HG03378 (cell line): ENCODE data around the gene C1orf105.
"Not testable (repeated sequence)": the region's sequence is repeated elsewhere in the genome, so short reads cannot be mapped to it uniquely, and the experiment has no call there.

Experiments
- ATAC-seq: cut with Tn5 transposase; IDR thresholded peaks from one replicate; pipeline ENCODE4 v1.9.1; 2021; ENCODE audit warnings: mild to moderate bottlenecking, moderate library complexity; ENCODE audit not compliant: unreplicated experiment

C1orf105 gene

GRCh38 chr1:172423336-172423735 is 2.9 kb downstream of the C1orf105 start:
- no peak for ATAC-seq

- ATAC-seq, result no peak
Measured at GRCh38 chr1:172425339-172425738, 4.9 kb downstream of the C1orf105 start.

- ATAC-seq, result no peak
Measured at GRCh38 chr1:172427191-172427590, 6.7 kb downstream of the C1orf105 start.

- no peak for ATAC-seq
Measured at GRCh38 chr1:172429331-172430127, 9.0 kb downstream of the C1orf105 start.

GRCh38 chr1:172430128-172430454 is 9.6 kb downstream of the C1orf105 start:
- ATAC-seq, result no peak

- ATAC-seq, result no peak
Measured at GRCh38 chr1:172431204-172431603, 10.7 kb downstream of the C1orf105 start.

- no peak for ATAC-seq
Measured at GRCh38 chr1:172431721-172432192, 11.3 kb downstream of the C1orf105 start.

- ATAC-seq, result not testable (repeated sequence)
Measured at GRCh38 chr1:172437183-172437582, 16.7 kb downstream of the C1orf105 start.

- no peak for ATAC-seq
Measured at GRCh38 chr1:172442404-172442803, 21.9 kb downstream of the C1orf105 start.

- no peak for ATAC-seq
Measured at GRCh38 chr1:172442843-172443565, 22.5 kb downstream of the C1orf105 start.

GRCh38 chr1:172443666-172444453 is 23.4 kb downstream of the C1orf105 start, which contains the start of gene PIGC:
PIGC (minus strand) TSS chr1:172444069; CDS start chr1:172442622, 1,447 bp downstream.
- ATAC-seq, result peak; percentile 94

GRCh38 chr1:172446547-172446946 is 26.1 kb downstream of the C1orf105 start:
- ATAC-seq, result no peak

GRCh38 chr1:172447641-172448040 is 27.2 kb downstream of the C1orf105 start:
- ATAC-seq, result no peak

GRCh38 chr1:172448995-172449584 is 28.6 kb downstream of the C1orf105 start:
- no peak for ATAC-seq

- peak; percentile 81 for ATAC-seq
Measured at GRCh38 chr1:172449585-172450523, 29.4 kb downstream of the C1orf105 start.

GRCh38 chr1:172450524-172450885 is 30.0 kb downstream of the C1orf105 start:
- no peak for ATAC-seq

GRCh38 chr1:172451002-172451443 is 30.5 kb downstream of the C1orf105 start:
- ATAC-seq, result no peak

GRCh38 chr1:172452536-172453152 is 32.2 kb downstream of the C1orf105 start:
- ATAC-seq, result no peak

- ATAC-seq, result no peak
Measured at GRCh38 chr1:172453153-172453545, 32.7 kb downstream of the C1orf105 start.
